ENCODE results near the gene P2RX6.
"Not testable (repeated sequence)": the region's sequence is repeated elsewhere in the genome, so short reads cannot be mapped to it uniquely, and the experiment has no call there.

The P2RX6 gene

GRCh38 chr22:21014726-21015465 lies at the start of gene P2RX6:
P2RX6 (plus strand) TSS chr22:21015165; CDS start chr22:21015175, 10 bp downstream.
- DNase-seq (ENCODE audit: low spot score), result peak; percentile 28

- DNase-seq (ENCODE audit: low spot score), result no peak
These were observed 48.8 kb upstream of the P2RX6 start for GRCh38 chr22:20965888-20966855.

- peak; percentile 60 for DNase-seq (ENCODE audit: low spot score)
These were observed 47.9 kb upstream of the P2RX6 start, which contains the start of gene AIFM3 for GRCh38 chr22:20966883-20967696. AIFM3 (plus strand) TSS chr22:20967255; CDS start chr22:20967945, 690 bp downstream.

GRCh38 chr22:20967697-20968211 lies 47.2 kb upstream of the P2RX6 start:
- DNase-seq (ENCODE audit: low spot score), result no peak

- DNase-seq (ENCODE audit: low spot score), result no peak
These were observed 46.5 kb upstream of the P2RX6 start for GRCh38 chr22:20968281-20968977.

GRCh38 chr22:20970939-20971657 lies 43.9 kb upstream of the P2RX6 start:
- DNase-seq (ENCODE audit: low spot score), result no peak

- DNase-seq (ENCODE audit: low spot score), result not testable (repeated sequence)
These were observed 42.8 kb upstream of the P2RX6 start for GRCh38 chr22:20972014-20972694.

GRCh38 chr22:20972933-20973577 lies 41.9 kb upstream of the P2RX6 start:
- DNase-seq (ENCODE audit: low spot score), result no peak

- DNase-seq (ENCODE audit: low spot score), result no peak
These were observed 41.2 kb upstream of the P2RX6 start for GRCh38 chr22:20973634-20974286.

- no peak for DNase-seq (ENCODE audit: low spot score)
These were observed 40.5 kb upstream of the P2RX6 start for GRCh38 chr22:20974336-20974955.

GRCh38 chr22:20975541-20976290 lies 39.2 kb upstream of the P2RX6 start:
- no peak for DNase-seq (ENCODE audit: low spot score)

GRCh38 chr22:20976291-20976877 lies 38.6 kb upstream of the P2RX6 start:
- no peak for DNase-seq (ENCODE audit: low spot score)

GRCh38 chr22:20977019-20977418 lies 37.9 kb upstream of the P2RX6 start:
- no peak for DNase-seq (ENCODE audit: low spot score)

- DNase-seq (ENCODE audit: low spot score), result no peak
These were observed 37.3 kb upstream of the P2RX6 start for GRCh38 chr22:20977516-20978170.

- no peak for DNase-seq (ENCODE audit: low spot score)
These were observed 36.5 kb upstream of the P2RX6 start for GRCh38 chr22:20978419-20978818.

- no peak for DNase-seq (ENCODE audit: low spot score)
These were observed 35.6 kb upstream of the P2RX6 start for GRCh38 chr22:20979243-20979809.

All from Ammon's horn (tissue), 1 donor.